ENCODE measurements around the gene SH3GLB1.

The SH3GLB1 gene

GRCh38 chr1:86773341-86774288 is 69.2 kb downstream of the SH3GLB1 start:
- DNase-seq (ENCODE audit: low read depth in 2 of 3, low spot score in 2 of 3), result no peak

GRCh38 chr1:86774305-86775295 is 70.2 kb downstream of the SH3GLB1 start:
- DNase-seq (ENCODE audit: low read depth in 2 of 3, low spot score in 2 of 3), result peak; percentile 8 to 30 (median 18)

GRCh38 chr1:86775395-86775794 is 71.0 kb downstream of the SH3GLB1 start:
- DNase-seq (ENCODE audit: low read depth in 2 of 3, low spot score in 2 of 3), result no peak

- DNase-seq (ENCODE audit: low read depth in 2 of 3, low spot score in 2 of 3), result no peak
These were observed 71.7 kb downstream of the SH3GLB1 start for GRCh38 chr1:86776108-86776507.

GRCh38 chr1:86778569-86779239 is 74.3 kb downstream of the SH3GLB1 start:
- DNase-seq (ENCODE audit: low read depth in 2 of 3, low spot score in 2 of 3), result no peak

- no peak for DNase-seq (ENCODE audit: low read depth in 2 of 3, low spot score in 2 of 3)
These were observed 75.2 kb downstream of the SH3GLB1 start for GRCh38 chr1:86779308-86780191.

- no peak for DNase-seq (ENCODE audit: low read depth in 2 of 3, low spot score in 2 of 3)
These were observed 78.1 kb downstream of the SH3GLB1 start for GRCh38 chr1:86782482-86782881.

GRCh38 chr1:86787621-86788020 is 83.2 kb downstream of the SH3GLB1 start:
- no peak for DNase-seq (ENCODE audit: low read depth in 2 of 3, low spot score in 2 of 3)

GRCh38 chr1:86788300-86789206 is 84.2 kb downstream of the SH3GLB1 start:
- no peak for DNase-seq (ENCODE audit: low read depth in 2 of 3, low spot score in 2 of 3)

GRCh38 chr1:86795316-86795715 is 90.9 kb downstream of the SH3GLB1 start:
- DNase-seq (ENCODE audit: low read depth in 2 of 3, low spot score in 2 of 3), result no peak

Measured in activated CD8-positive, alpha-beta memory T cell treated with anti-CD3 and anti-CD28 coated beads for 48 hours (primary cell).